HG03378 (cell line): ENCODE results near the gene RNLS.

Experiments used
- ATAC-seq: cut with Tn5 transposase; IDR thresholded peaks from one replicate; pipeline ENCODE4 v1.9.1; 2021; ENCODE audit warnings: mild to moderate bottlenecking, moderate library complexity; ENCODE audit not compliant: unreplicated experiment

Gene RNLS

GRCh38 chr10:88270061-88270808 lies 312.9 kb downstream of the RNLS start:
- no peak for ATAC-seq

GRCh38 chr10:88262591-88263234 lies 320.4 kb downstream of the RNLS start:
- no peak for ATAC-seq

- ATAC-seq: no peak
Observed at GRCh38 chr10:88261152-88261551, 322.0 kb downstream of the RNLS start.

GRCh38 chr10:88260329-88261051 lies 322.6 kb downstream of the RNLS start:
- ATAC-seq: no peak

GRCh38 chr10:88259381-88259780 lies 323.7 kb downstream of the RNLS start:
- ATAC-seq: no peak

GRCh38 chr10:88256886-88257285 lies 326.2 kb downstream of the RNLS start:
- ATAC-seq: no peak

- ATAC-seq: no peak
Observed at GRCh38 chr10:88256013-88256680, 327.0 kb downstream of the RNLS start.

- ATAC-seq: peak; percentile 51
Observed at GRCh38 chr10:88254091-88254490, 329.0 kb downstream of the RNLS start.

- no peak for ATAC-seq
Observed at GRCh38 chr10:88253622-88254021, 329.5 kb downstream of the RNLS start.

- ATAC-seq: no peak
Observed at GRCh38 chr10:88253128-88253527, 330.0 kb downstream of the RNLS start.

- no peak for ATAC-seq
Observed at GRCh38 chr10:88249450-88249849, 333.7 kb downstream of the RNLS start.

- no peak for ATAC-seq
Observed at GRCh38 chr10:88246675-88247074, 336.4 kb downstream of the RNLS start.

GRCh38 chr10:88245974-88246511 lies 337.1 kb downstream of the RNLS start:
- no peak for ATAC-seq

GRCh38 chr10:88244781-88245625 lies 338.1 kb downstream of the RNLS start:
- no peak for ATAC-seq

- no peak for ATAC-seq
Observed at GRCh38 chr10:88243836-88244730, 339.0 kb downstream of the RNLS start.

- ATAC-seq: no peak
Observed at GRCh38 chr10:88243202-88243744, 339.8 kb downstream of the RNLS start.

GRCh38 chr10:88241501-88241900 lies 341.6 kb downstream of the RNLS start:
- ATAC-seq: no peak

- ATAC-seq: no peak
Observed at GRCh38 chr10:88239212-88239611, 343.9 kb downstream of the RNLS start.

- ATAC-seq: no peak
Observed at GRCh38 chr10:88238615-88238914, 344.6 kb downstream of the RNLS start.
